HG03135 (cell line): ENCODE results near the gene TMEM62.
A peak's percentile ranks its signal among the peaks of the same experiment; 100 is the strongest.
"Not testable (repeated sequence)": the region's sequence is repeated elsewhere in the genome, so short reads cannot be mapped to it uniquely, and the experiment has no call there.

Experiments
- ATAC-seq: cut with Tn5 transposase; IDR thresholded peaks from one replicate; pipeline ENCODE4 v1.9.1; 2021; ENCODE audit warnings: mild to moderate bottlenecking, moderate library complexity; ENCODE audit not compliant: unreplicated experiment

The TMEM62 gene

DNA sequence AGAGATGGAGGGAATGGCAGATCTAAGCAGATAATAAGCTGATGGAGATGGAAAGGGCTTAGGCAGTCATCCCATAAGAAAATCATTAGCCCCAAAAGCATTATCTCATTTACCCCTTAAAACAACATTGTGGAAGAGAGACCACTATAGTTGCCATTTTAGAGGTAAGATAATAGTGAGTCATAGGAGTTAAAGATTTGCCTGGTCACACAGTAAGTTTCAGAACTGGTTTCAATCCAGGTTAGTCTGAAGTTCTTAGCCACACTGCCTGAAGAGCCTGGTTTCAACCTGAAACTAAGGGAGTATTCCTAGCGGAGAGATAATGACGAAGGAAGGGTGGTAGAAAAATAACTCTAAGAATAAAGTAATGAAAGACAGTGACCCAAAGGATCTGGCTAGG lies 14.6 kb upstream of the TMEM62 start:
- peak; percentile 53 for ATAC-seq

- ATAC-seq, result no peak
These were observed 11.5 kb upstream of the TMEM62 start for GRCh38 chr15:43121863-43122262.

DNA sequence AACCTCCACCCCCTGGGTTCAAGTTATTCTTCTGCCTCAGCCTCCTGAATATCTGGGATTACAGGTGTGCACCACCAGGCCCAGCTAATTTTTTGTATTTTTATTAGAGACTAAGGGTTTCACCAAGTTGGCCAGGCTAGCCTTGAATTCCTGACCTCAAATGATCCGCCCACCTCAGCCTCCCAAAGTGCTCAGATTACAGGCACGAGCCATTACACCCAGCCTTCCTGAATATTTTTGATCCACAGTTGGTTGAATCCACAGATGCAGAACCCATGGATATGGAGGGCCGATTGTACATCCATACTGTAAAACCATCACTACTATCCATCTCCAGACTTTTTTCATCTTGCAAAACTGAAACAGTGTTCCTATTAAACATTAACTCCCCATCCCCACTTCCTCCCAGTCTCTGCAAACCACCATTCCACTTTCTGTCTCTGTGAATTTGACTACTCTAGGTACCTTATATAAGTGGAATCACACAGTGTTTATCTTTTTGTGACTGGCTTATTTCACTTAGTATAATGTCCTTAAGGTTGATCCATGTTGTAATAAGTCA lies 8.2 kb upstream of the TMEM62 start:
- ATAC-seq, result no peak

GRCh38 chr15:43126356-43126755 lies 7.0 kb upstream of the TMEM62 start:
- no peak for ATAC-seq

DNA sequence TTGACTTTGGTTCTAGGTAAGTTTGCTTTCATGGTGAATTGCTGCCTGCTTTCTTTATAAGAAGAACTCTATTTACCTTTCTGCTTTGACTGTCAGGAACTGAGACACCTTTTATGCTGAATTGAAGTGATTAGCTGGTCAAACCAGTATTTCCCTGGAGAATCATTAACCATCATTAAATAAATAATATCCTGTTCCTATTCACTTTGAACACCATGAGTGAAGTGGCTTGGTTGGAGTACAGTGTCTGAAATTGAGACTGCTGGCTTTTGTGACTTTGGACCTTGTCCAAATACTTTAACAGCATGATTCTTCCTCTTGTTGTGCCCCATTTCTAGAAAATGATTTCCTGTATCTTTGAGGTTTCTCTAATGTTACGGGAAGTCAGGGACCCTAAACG lies 5.6 kb upstream of the TMEM62 start:
- ATAC-seq, result no peak

DNA sequence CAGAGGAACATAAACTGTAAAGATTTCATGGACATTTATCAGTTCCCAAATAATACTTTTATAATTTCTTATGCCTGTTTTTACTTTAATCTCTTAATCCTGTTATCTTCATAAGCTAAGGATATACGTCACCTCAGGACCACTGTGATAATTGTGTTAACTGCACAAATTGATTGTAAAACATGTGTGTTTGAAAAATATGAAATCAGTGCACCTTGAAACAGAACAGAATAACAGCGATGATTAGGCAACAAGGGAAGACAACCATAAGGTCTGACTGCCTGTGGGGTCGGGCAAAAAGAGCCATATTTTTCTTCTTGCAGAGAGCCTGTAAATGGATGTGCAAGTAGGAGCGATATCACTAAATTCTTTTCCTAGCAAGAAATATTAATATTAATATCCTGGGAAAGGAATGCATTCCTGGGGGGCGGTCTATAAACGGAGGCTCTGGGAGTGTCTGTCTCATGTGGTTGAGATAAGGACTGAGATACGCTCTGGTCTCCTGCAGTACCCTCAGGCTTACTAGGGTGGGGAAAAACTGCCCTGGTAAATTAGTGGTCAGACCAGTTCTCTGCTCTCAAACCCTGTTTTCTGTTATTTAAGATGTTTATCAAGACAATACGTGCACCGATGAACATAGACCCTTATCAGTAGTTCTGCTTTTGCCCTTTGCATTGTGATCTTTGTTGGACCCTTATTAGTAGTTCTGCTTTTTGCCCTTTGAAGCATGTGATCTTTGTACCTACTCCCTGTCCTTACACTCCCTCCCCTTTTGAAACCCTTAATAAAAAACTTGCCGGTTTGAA lies 5.0 kb upstream of the TMEM62 start:
- not testable (repeated sequence) for ATAC-seq

- no peak for ATAC-seq
These were observed 4.4 kb upstream of the TMEM62 start for GRCh38 chr15:43128980-43129335.

DNA sequence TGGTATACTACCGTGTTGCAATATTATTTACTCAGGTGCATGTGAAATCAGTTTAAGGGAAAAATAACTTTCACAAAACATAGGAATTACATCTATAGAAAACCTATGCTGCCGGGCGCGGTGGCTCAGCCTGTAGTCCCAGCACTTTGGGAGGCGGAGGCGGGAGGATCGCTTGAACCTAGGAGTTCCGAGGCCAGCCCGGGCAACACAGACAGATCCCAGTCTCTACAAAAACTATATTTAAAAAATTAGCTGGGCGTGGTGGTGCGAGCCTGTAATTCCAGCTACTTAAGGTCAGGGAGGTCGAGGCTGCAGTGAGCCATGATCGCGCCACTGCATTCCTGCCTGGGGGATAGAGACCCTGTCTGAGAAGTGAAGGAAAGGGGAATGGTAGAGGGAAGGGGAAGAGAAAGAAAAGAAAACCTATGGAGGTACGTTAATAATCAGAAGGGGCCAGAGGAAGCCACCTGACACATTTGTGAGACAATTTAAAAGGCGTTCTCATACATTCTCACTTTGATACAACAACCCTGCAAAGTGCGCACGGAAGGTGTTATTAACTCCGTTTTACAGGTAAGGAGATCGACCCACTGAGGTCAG lies 456 bp upstream of the TMEM62 start:
- no peak for ATAC-seq

DNA sequence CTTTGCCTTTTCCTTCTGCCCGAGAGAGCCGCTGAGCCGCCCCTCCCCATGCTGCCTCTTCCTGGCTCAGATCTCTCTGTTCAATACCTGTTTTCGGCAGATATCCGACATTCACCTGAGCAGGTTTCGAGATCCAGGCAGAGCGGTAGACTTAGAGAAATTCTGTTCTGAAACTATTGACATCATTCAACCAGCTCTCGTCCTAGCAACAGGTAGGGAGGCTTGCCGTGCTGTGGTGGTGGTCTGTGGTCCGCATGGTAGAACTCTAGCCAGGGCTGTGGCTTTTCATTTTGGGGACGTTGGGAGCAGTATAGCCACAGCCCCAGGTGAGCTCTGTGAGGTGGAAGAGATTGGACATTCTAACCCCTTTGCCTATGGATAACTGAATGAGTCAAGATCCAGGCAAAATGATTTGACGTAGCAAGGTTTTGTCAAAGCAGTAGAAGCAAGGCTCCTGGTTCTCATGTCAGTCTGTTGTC lies 810 bp downstream of the TMEM62 start:
- peak; percentile 5 for ATAC-seq

GRCh38 chr15:43135351-43135750 lies 2.0 kb downstream of the TMEM62 start:
- no peak for ATAC-seq

GRCh38 chr15:43143203-43143941 lies 10.0 kb downstream of the TMEM62 start:
- no peak for ATAC-seq

- no peak for ATAC-seq
These were observed 11.1 kb downstream of the TMEM62 start for GRCh38 chr15:43144512-43144911.

- ATAC-seq, result no peak
These were observed 12.8 kb downstream of the TMEM62 start for GRCh38 chr15:43146184-43146583.

DNA sequence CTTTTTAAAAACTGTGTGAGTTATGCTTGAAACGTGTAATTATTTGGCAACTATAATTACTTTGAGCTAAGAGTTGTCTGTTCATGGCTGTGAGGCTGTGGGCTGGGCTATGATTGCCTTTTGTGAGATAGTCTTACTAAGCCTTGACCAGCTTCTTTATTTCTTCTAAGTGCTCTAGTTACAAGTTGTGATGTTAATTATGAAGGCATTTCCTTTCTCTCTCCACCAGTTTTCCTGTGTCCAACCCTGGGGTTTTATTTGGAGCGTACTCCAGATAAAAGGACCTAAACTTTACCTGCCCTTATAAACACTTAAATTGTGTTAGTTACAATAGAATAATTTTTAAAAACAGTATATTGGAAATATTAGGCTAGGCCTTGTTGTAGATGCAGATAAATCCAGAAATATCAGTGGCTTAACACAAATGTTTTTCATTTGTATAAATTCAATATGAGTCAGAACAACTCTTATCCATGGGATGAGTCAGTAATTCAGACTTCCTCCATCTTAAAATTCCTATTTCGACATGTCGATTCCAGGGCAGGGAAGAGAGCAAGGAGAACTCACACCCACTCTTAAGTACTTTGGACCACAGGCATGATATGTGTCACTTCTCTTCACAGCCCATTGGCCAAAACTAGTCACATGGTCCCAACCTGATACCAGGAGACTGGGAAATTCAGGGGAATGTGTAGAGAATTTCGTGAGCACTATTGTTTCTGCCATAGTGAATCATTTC lies 17.0 kb downstream of the TMEM62 start:
- no peak for ATAC-seq

DNA sequence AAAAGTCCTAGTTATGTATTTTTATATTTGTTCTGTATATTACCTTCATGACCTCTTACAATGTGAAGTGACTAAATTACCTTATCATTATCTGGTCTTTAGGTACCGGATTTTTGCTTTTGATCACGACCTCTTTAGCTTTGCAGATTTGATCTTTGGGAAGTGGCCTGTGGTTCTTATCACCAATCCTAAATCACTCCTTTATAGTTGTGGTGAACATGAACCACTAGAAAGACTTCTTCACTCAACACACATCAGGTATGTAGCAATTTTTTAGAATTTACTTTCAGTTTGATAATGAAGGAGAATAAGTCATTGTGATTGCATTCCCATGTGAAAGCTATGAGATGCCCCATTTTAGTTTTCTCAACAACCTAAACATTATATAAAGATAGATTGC lies 18.3 kb downstream of the TMEM62 start:
- no peak for ATAC-seq

GRCh38 chr15:43153269-43153668 lies 19.9 kb downstream of the TMEM62 start:
- ATAC-seq, result no peak

DNA sequence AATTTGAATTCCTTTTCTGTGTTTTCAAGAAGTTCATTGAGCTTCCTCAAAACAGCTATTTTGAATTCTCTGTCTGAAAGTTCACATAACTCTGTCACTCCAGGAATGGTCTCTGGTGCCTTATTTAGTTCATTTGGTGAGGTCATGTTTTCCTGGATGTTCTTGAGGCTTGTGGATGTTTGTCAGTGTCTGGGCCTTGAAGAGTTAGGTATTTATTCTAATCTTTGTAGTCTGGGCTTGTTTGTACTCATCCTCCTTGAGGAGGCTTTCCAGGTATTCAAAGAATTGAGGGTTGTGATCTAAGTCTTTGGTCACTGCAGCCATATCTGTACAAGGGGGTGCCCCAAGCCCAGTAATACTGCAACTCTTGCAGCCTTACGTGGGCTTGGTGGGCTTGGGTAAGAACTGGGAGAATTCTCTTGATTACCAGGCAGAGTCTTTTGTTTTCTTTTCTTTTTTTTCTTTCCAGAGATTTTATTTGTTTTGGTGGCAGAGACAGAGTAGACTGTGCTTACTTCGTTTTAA lies 32.5 kb downstream of the TMEM62 start:
- ATAC-seq, result no peak

DNA sequence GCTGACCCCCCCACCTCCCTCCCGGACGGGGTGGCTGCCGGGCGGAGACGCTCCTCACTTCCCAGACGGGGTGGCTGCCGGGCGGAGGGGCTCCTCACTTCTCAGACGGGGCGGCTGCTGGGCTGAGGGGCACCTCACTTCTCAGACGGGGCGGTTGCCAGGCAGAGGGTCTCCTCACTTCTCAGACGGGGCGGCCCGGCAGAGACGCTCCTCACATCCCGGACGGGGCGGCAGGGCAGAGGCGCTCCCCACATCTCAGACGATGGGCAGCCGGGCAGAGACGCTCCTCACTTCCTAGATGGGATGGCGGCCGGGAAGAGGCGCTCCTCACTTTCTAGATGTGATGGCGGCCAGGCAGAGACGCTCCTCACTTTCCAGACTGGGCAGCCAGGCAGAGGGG lies 33.9 kb downstream of the TMEM62 start:
- ATAC-seq, result not testable (repeated sequence)

DNA sequence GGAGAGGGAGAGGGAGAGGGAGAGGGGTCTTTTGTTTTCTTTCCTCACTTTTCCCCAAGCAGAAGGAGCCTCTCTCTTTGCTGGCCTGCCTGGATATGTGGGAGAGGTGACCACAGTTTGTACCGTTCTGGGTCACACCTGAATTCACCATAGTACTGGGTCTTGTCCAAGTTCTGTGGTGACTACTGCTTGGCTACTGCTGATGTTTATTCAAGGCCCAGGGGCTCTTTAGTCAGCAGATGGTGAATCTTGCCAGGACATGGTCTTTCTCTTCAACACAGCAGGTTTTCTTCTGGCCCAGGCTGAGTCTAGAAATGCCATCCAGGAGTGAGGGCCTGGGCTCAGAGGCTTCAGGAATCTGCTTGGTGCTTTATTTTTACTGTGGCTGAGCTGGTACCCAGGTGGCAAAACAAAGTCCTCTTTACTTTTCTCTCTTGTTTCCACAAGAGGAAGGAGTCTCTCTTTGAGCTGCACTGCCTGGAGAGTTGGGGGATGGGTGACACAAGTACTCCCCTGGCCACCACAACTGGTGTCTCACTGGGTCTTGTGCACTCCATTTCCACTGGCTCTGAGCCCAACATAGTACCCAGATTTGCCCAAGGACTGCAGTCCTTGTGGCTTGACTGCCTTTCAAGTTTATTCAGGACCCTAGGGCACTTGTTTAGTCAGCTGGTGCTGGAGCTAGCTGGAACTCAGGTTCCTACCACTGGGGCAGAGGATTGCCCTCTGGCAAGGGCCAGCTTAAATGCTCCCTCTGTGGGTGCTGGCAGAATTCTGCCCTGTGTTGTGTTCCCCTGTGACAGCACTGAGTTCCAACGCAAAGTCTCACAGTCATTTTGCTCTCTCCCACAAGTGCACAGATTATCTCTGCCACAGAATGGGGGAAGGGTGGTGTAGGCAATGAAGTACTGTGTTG lies 35.1 kb downstream of the TMEM62 start:
- ATAC-seq, result no peak

DNA sequence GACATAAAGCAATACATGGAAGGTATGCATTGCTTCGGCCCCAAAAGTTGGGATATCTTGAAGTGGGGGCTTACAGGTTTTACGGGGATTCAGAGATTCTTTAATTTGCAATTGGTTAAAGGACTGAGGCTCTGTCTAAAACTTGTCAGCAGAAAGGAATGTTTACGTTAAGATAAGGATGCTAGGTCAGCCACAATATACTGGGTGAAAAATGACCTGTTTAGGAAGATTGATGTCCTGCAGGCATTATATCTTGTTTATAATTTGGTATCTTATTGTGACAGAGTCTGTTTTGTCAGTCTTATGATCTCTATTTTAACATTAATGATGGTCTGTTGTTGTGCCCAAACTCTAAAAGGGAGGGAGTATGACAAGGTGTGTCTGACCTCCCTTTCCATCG lies 36.5 kb downstream of the TMEM62 start:
- no peak for ATAC-seq
